GM12801 (cell line): Measurements from ENCODE around the gene ADH1B.

Experiments used
- TF ChIP-seq, protein P1 (sequence below): IDR thresholded peaks from one replicate; pipeline ENCODE4 v1.5.1; 2011; ENCODE audit warnings: control low read depth; ENCODE audit not compliant: insufficient read length; ENCODE audit errors: extremely low read depth

Gene ADH1B

DNA sequence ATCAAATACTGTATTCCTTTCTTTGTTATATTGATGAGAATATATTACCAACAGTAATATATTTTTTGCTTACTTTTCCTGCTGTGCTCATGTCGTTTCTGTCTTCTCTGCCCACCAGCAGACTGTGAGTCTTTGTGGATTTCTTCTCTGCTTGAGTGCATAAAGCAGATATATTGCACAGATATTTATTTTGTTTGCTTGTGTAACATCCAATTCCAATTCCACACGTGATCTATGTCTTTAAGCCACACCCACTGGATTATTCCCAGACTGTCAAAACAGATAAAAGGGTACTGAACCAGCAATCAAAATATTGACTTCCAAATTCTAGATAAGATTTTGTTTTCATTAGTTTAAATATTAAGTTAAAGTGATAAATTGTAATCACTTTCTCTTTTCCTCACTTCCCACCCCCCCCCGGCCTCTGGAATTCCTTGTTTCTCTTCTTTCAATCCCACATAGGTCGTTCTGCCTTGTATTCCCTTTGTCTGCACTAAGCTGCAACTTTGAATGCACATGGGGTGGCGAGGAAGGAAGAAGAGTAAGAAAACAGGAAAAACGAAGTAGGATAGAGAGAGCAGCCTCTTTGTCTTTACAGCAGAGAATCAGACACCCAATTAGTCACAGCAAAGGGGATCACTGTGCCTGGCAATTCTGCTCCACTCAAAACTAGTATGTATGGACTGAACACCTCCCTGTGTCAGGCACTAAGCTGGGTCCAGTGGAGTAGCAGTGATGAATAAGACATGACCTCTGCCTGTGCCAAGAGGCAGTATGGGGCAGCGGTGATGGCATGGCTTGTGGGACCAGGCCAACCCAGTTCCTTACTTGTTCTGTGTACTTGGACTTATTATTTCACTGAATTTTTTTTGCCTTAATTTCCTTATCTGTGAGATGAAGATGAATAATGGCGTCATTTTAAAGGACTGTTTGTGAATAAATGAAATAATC lies at the start of gene ADH1B:
ADH1B (minus strand) TSS at position 161 of the 951 bp plus-strand sequence; CDS start at position 91, 70 bp downstream.
- TF ChIP-seq, protein P1, sequence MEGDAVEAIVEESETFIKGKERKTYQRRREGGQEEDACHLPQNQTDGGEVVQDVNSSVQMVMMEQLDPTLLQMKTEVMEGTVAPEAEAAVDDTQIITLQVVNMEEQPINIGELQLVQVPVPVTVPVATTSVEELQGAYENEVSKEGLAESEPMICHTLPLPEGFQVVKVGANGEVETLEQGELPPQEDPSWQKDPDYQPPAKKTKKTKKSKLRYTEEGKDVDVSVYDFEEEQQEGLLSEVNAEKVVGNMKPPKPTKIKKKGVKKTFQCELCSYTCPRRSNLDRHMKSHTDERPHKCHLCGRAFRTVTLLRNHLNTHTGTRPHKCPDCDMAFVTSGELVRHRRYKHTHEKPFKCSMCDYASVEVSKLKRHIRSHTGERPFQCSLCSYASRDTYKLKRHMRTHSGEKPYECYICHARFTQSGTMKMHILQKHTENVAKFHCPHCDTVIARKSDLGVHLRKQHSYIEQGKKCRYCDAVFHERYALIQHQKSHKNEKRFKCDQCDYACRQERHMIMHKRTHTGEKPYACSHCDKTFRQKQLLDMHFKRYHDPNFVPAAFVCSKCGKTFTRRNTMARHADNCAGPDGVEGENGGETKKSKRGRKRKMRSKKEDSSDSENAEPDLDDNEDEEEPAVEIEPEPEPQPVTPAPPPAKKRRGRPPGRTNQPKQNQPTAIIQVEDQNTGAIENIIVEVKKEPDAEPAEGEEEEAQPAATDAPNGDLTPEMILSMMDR = no peak

DNA sequence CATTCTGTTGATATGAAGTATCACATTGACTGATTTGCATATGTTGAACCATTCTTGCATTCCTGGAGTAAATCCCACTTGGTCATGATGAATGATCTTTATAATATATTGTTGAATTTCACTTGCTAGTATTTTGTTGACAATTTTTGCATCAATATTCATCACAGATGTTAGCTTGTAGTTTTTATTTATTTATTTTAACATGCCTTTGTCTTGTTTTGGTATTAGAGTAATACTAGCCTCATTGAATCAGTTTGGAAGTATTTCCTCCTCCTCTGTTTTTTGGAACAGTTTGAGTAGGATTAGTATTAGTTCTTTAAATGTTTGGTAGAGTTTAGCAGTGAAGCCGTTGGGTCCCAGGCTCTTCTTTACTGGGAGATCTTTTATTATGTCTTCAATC lies 45.3 kb upstream of the ADH1B start:
- TF ChIP-seq, protein P1 = no peak

DNA sequence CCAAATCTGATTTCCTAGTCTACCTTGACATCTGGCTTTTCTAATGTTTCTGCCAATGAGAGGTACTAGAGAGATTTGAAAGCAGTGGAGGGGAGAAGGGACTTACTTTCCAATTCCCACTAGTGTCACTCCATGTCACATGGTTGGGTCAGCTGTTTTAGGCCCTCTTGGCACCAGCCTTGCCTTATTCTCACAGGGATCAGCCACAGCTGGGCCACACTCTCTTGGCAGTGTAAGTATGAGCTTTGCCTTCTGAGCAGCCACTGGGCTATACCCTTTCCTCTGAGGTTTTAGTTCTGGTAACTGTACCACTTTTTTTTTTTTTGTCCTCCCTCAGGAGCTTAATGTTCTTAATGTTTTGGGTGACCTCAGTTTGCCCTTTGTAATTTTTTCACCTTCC lies 41.6 kb upstream of the ADH1B start:
- TF ChIP-seq, protein P1 = no peak

DNA sequence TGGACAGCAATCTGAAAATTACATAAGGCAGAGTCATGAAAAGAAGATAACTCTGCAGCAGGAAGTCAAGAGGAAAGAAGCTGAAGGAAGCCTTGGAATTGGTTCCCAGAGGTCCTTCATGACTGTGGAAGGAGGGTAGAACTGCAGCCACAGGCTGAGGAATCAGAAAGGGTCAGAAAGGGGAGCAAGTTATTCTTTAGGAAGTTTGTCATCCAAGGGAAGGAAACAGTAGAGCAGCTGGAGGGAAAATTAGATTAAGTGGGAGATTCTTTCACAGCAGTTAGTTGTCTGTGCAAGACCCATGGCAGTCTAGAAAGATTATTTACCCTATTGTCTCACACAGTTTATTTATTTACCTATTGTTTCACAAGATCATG lies 40.7 kb upstream of the ADH1B start:
- TF ChIP-seq, protein P1 = no peak

DNA sequence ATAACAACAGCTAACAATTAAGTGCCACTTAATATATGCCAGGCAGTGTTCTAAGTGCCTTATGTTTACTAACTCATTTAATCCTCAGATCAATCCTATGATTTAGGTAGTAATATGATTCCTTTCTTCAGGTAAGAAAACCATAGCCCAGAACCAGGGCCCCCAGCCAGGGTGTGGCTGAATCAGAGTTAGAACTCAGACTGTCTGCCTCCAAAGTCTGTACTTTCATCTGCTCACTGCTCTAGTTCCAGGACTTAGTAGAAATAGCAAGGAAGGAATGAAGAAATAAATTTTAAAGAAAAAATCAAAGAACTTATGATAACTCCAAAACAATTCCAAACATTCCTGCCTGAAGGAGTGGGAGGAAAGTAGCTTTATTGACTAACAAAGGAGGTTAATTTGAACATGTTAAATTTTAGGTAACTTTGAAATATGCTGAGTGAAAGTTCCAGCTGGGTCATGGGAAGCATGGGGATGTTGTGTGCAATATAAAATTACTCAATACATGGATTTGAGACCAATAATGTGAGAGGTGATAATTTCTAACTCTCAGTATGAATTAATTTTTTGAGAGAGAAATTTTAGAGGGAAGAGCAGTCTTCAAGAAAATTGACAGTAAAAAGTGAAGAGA lies 40.2 kb upstream of the ADH1B start:
- TF ChIP-seq, protein P1 = no peak

DNA sequence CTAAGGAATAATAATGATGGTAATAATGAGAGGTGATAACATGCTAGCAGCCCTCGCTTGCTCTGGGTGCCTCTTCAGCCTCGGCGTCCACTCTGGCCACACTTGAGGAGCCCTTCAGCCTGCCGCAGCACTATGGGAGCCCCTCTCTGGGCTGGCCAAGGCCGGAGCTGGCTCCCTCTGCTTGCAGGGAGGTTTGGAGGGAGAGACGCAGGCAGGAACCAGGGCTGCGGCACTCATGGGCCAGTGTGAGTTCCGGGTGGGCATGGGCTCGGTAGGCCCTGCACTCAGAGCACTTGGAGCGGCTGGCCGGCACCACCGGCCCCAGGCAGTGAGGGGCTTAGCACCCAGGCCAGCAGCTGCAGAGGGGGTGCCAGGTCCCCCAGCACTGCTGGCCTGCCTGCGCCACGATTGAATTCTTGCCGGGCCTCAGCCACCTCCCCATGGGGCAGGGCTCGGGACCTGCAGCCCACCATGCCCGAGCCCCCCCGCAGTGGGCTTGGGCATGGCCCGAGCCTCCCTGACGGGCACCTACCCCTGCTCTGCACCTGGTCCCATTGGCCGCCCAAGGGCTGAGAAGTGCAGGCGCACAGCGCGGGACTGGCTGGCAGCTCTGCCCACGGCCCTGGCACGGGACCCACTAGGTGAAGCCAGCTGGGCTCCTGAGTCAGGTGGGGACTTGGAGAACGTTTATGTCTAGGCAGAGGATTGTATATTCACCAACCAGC lies 38.4 kb upstream of the ADH1B start:
- TF ChIP-seq, protein P1 = no peak

DNA sequence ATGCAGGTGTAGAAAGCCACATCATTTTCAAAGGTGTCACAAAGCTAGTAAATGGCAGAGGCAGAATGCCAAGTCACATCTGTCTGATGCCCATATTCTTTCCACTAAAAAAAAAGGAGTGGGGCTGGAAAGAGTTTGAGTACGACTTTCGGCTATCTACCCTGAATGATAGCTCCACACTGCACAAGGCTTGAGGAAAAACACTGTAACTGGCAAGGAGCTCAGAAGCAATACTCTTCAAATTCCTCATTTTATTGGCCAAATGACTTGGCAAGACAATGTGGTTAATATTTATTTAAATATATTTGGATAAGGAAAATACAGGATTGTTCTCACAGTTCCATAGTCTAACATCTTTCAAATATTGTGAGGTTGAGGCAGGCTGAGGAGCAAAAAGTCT lies 36.7 kb upstream of the ADH1B start:
- TF ChIP-seq, protein P1 = no peak
